Heart right ventricle (tissue), 16 donors: ENCODE results near the gene INTS1. TPM values are rescaled to one million over a fixed set of nuclear protein-coding genes. Genes with fewer than 3 reads are reported as not detected.

Experiments
- ATAC-seq, 8 donors: fragments of 200-7000 bp; cut with Tn5 transposase; one replicate each; pipeline ENCODE4 v1.9.1; 2020; ENCODE audit warnings: mild to moderate bottlenecking in 8 of 8, moderate library complexity in 8 of 8, moderate number of reproducible peaks in 1 of 8
- DNase-seq, 2 donors: peaks; one replicate each; pipeline ENCODE4 v3.0.0-alpha.2; 2020
- H3K27ac ChIP-seq, 10 donors: fragments of 200-600 bp; sonication (generic) in 2 of 10; one replicate each; pipeline versions ENCODE4 v1.5.0 to v1.8.0; 2020 to 2022; ENCODE audit warnings: mild to moderate bottlenecking in 3 of 10
- H3K27me3 ChIP-seq, 7 donors: fragments of 200-600 bp; one replicate each; pipeline ENCODE4 v1.8.0; 2021 to 2022; ENCODE audit warnings: mild to moderate bottlenecking in 2 of 7
- H3K36me3 ChIP-seq, 9 donors: fragments of 200-600 bp; sonication (generic) in 1 of 9; one replicate each; pipeline versions ENCODE4 v1.5.0 to v1.8.0; 2020 to 2022; ENCODE audit warnings: mild to moderate bottlenecking in 2 of 9
- H3K4me1 ChIP-seq, 9 donors: fragments of 200-600 bp; sonication (generic) in 1 of 9; one replicate each; pipeline versions ENCODE4 v1.5.0 to v1.8.0; 2020 to 2022; ENCODE audit warnings: mild to moderate bottlenecking in 4 of 9
- H3K4me3 ChIP-seq, 10 donors: fragments of 200-600 bp; sonication (generic) in 2 of 10; one replicate each; pipeline versions ENCODE4 v1.5.0 to v1.8.0; 2020 to 2022; ENCODE audit warnings: mild to moderate bottlenecking in 7 of 10, moderate library complexity in 2 of 10
- H3K9me3 ChIP-seq, 11 donors: fragments of 200-600 bp in 10 of 11; sonication (generic) in 2 of 11; one replicate each; pipeline versions ENCODE4 v1.5.0 to v1.8.0; 2013 to 2022; ENCODE audit warnings: mild to moderate bottlenecking in 2 of 11, control low read depth in 1 of 11, moderate library complexity in 1 of 11
- CTCF ChIP-seq, 9 donors: fragments of 200-600 bp; sonication (generic) in 2 of 9; IDR thresholded peaks; one replicate each; pipeline versions ENCODE4 v1.5.0 to v1.8.0; 2021 to 2022; ENCODE audit warnings: antibody characterized with exemption in 9 of 9, mild to moderate bottlenecking in 5 of 9, moderate library complexity in 1 of 9
- WGBS, 2 donors: extraction: QIAGEN DNeasy Blood & Tissue Kit; methylation state at CpG; one replicate each; pipeline ENCODE4 v1.1.7; 2013; ENCODE audit warnings: inconsistent platforms in 1 of 2; 5-methylcytosine and 5-hydroxymethylcytosine counted together
- intact Hi-C, 10 donors: fragments of 100-400 bp; cut with DNase I; formaldehyde crosslinking; loops; one replicate each; pipeline versions ENCODE4 v1.11.1 to v1.14.2; 2022
- polyA plus RNA-seq, 2 donors: library from polyadenylated mRNA; stranded (reverse); fragments of 200-250 nt; gene quantifications; one replicate each; pipeline ENCODE4 v1.2.3, GENCODE V29; 2013
- total RNA-seq, 10 donors: library from RNA; stranded (reverse); fragmentation: NEBNext Ultra II Directional in 3 of 10; extraction: Animal tissue kit (Norgen Biotek cat#: 25700) in 3 of 10; gene quantifications; one replicate each; pipeline versions ENCODE4 v1.2.1 to v1.2.4, GENCODE V29; 2021 to 2023
- donor health status: Arrhythmogenic right ventricular cardiomyopathy.
- donor health status: ischemic (EF 13 %, LVEDD 7.1; RV severe dilation, severe dysfunction).
- donor health status: healthy with polysubstance abuse.
- donor health status: DM: no; HTN: yes; CAD: no.
- donor health status: DM: no; HTN: no; CAD: no.
- donor health status: ischemic (EF 25% LVEDD 6.9; RV normal size, moderate dysfunction).
- donor health status: ischemic (EF 25% LVEDD 5.7; RV mildly dilated, moderate dysfunction).
- donor health status: healthy.
- donor health status: DM: yes; HTN: yes; CAD: no.
- donor health status: Ischemic cardiomyopathy.
- donor health status: ischemic (EF 35%, LVEDD 5.7; RV mildly dilated, moderate dysfunction).
- donor health status: nonischemic (EF 11% LVEDD 7.7; RV severe dilation, severe dysfunction).
- donor health status: DM: yes; HTN: yes; CAD: no.
- donor health status: PGD.
- donor health status: ischemic (EF 29% LVEDD 5.4; RV normal size, mild dysfunction).
- donor health status: nonischemic (EF 23%, LVEDD 6.1; RV moderate dilation, normal function).

Gene INTS1
- total and polyA plus RNA-seq, 12 donors = 41.5 to 59.4 (median 45.4) TPM

- H3K27me3 ChIP-seq = no peaks in the 10 kb centered on the region
- ATAC-seq = no peak
- no peak overlapping the region for H3K4me3 ChIP-seq
- no peaks in the 10 kb centered on the region for H3K9me3 ChIP-seq
- peaks cover 0 to 72% (median 23%) of the 10 kb centered on the region in 9 donors for H3K36me3 ChIP-seq
- intact Hi-C loops = no loop called here
- peaks cover 19 to 60% (median 35%) of the 10 kb centered on the region in 9 donors for H3K4me1 ChIP-seq
- 87 to 90% methylated on average over 31 of the region's 31 CpGs for WGBS, 2 donors
- peak in 1 of 2 donors; percentile 13 for DNase-seq
- no peak overlapping the region for H3K27ac ChIP-seq
- TF ChIP-seq CTCF (IDR thresholded peaks at IDR 0.05) = no peak
These were observed 36.6 kb upstream of the INTS1 start for GRCh38 chr7:1540776-1541271.

DNA sequence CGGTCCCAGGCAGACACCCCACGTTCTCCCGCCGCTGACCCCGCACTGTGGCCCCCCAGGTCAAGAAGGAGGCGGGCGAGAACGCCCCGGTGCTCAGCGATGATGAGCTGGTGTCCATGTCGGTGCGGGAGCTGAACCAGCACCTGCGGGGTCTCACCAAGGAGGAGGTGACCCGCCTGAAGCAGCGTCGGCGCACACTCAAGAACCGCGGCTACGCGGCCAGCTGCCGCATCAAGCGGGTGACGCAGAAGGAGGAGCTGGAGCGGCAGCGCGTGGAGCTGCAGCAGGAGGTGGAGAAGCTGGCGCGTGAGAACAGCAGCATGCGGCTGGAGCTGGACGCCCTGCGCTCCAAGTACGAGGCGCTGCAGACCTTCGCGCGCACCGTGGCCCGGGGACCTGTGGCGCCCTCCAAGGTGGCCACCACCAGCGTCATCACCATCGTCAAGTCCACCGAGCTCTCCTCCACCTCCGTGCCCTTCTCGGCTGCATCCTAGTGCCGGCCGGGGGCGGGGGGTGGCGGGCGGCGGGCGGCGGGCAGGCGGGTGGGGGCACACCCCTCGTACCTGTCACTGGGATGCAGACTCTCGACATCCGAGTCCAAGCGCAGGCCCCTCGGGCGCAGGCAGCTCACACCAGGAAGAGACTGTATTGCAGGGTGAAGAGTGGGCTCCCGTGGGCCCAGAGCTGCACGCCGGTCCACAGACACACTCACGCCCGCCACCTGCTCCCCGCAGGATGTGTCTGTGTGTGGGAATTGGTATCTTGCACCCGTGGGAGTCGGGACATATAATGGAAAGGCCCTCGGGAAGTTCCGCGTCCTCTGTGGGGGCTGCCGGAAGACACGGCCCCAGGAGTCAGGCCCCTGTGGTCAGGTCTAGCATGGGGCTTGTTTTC, 35.9 kb upstream of the INTS1 start:
- H3K9me3 ChIP-seq = no peaks in the 10 kb centered on the region
- H3K27ac ChIP-seq = peak overlapping the region in 6 of 10 donors; percentile 98 to 100 (median 99)
- DNase-seq = peak in 1 of 2 donors; percentile 21
- no peak overlapping the region for H3K4me3 ChIP-seq
- no peak for ATAC-seq
- peaks cover 0 to 79% (median 23%) of the 10 kb centered on the region in 9 donors for H3K36me3 ChIP-seq
- no peak for TF ChIP-seq CTCF (IDR thresholded peaks at IDR 0.05)
- H3K4me1 ChIP-seq = peaks cover 17 to 59% (median 37%) of the 10 kb centered on the region in 9 donors
- H3K27me3 ChIP-seq = no peaks in the 10 kb centered on the region
- intact Hi-C loops = loop anchor here in 1 of 10 donors (5.0 kb wide), 1 partner anchor 38 kb away; the partner anchor contains the start of gene INTS1
- WGBS, 2 donors = 93 to 94% methylated on average over 69 to 73 of the region's 73 CpGs

DNA sequence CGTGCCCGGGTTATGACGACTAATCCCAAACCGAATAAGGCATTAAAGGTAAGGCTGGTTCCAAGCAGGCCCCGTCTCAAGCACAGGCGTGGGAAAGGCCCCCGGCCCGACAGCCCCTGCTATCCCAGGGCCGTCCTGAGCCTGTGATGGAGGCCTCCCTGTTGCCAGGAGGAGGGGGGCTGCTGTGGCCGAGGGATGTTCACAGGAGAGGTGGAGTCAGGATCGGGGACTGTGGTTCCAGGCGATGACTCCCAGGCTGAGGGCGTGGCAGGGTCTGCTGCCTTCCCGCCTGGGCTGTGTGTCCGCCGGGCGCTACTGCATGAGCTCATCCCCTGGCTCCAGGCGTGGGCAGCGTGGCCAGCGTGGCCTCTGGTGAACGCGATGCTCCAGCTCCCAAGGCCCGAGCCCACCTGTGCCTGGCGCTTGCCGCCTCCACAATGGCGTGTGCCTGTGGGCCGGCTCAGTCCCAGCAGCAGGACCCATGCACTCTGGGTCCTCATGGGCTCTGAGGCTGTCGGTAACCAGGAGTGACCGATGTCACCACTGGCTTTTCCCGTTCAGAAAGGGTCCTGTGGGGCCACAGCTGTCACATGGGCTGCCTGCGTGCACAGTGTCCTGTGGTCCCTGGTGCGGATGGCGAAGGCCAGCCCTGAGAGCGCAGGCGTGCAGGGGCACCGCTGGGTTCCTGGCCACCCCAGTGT, 35.1 kb upstream of the INTS1 start:
- Histone ChIP-seq H3K4me1 (peaks cover 17 to 64% (median 42%) of the 10 kb centered on the region in 9 donors), H3K36me3 (peaks cover 0 to 78% (median 23%) of the 10 kb centered on the region in 9 donors), H3K27ac (peak overlapping the region; percentile 92 to 100 (median 99)), H3K9me3 (no peaks in the 10 kb centered on the region), H3K27me3 (no peaks in the 10 kb centered on the region), H3K4me3 (peak overlapping the region in 7 of 10 donors; percentile 39 to 69 (median 56))
- intact Hi-C loops = loop anchor here in 1 of 10 donors (5.0 kb wide), 1 partner anchor 37 kb away; the partner anchor contains the start of gene INTS1
- ATAC-seq (no peak), DNase-seq (peak in 1 of 2 donors; percentile 24)
- 73 to 76% methylated on average over 35 to 36 of the region's 36 CpGs for WGBS, 2 donors
- TF ChIP-seq CTCF (IDR thresholded peaks at IDR 0.05) = no peak
